Measurements from ENCODE around the gene ABLIM1. TPM values are rescaled to one million over a fixed set of nuclear protein-coding genes. Genes with fewer than 3 reads are reported as not detected.

Gene ABLIM1
- polyA plus RNA-seq, 3 donors: 0.33 to 0.91 (median 0.57) TPM

GRCh38 chr10:114437473-114438292, 220.4 kb downstream of the ABLIM1 start:
- WGBS (ENCODE audit: insufficient coverage): 78% methylated on average over 4 of the region's 9 CpGs
- H3K4me3 Mint-ChIP-seq: no peak overlapping the region
- Histone ChIP-seq H3K79me2 (ENCODE audit: insufficient read depth, low read length) (no peaks in the 10 kb centered on the region), H3K9ac (ENCODE audit: insufficient read depth, low read length, poor library complexity, severe bottlenecking) (no peak overlapping the region), H3K9me3 (replicated peaks in 1 of 2; ENCODE audit: control insufficient read depth in 1 of 2, insufficient read depth in 1 of 2, low read length in 2 of 2) (no peaks in the 10 kb centered on the region), H3K4me1 (ENCODE audit: control insufficient read depth in 1 of 2, insufficient read depth in 2 of 2, low read length in 2 of 2) (no peaks in the 10 kb centered on the region), H2AFZ (ENCODE audit: insufficient read depth, low read depth, low read length, poor library complexity, severe bottlenecking) (no peak overlapping the region), H4K20me1 (ENCODE audit: insufficient read depth, low read length) (no peaks in the 10 kb centered on the region), H3K4me2 (replicated peaks; ENCODE audit: extremely low read depth, low read length, poor library complexity, severe bottlenecking) (no peak overlapping the region), H3K4me3 (replicated peaks in 1 of 3; ENCODE audit: low read depth in 2 of 3, low read length in 3 of 3) (no peak overlapping the region), H3K27ac (ENCODE audit: low read depth in 1 of 2, low read length in 2 of 2) (no peak overlapping the region), H3K36me3 (replicated peaks in 1 of 2; ENCODE audit: control insufficient read depth in 1 of 2, insufficient read depth in 2 of 2, low read length in 2 of 2) (no peaks in the 10 kb centered on the region), H3K27me3 (ENCODE audit: control insufficient read depth in 2 of 2, insufficient read depth in 2 of 2, low read length in 2 of 2) (no peaks in the 10 kb centered on the region)
- intact Hi-C loops (cut with micrococcal nuclease): no loop called here
- H3K36me3 Mint-ChIP-seq: no peaks in the 10 kb centered on the region
- H3K27ac Mint-ChIP-seq: no peak overlapping the region
- peak; percentile 11 for TF ChIP-seq CTCF (IDR thresholded peaks at IDR 0.05)
- H3K27me3 Mint-ChIP-seq (ENCODE audit: low read depth in 3 of 3): peaks cover 0 to 2% (median 0%) of the 10 kb centered on the region in 3 donors
- no peaks in the 10 kb centered on the region for H3K9me3 Mint-ChIP-seq
- peaks cover 4% of the 10 kb centered on the region for H3K4me1 Mint-ChIP-seq
- DNase-seq: no peak

GRCh38 chr10:114436941-114437340, 221.1 kb downstream of the ABLIM1 start:
- Histone ChIP-seq H3K27ac (ENCODE audit: low read depth in 1 of 2, low read length in 2 of 2) (no peak overlapping the region), H3K4me3 (replicated peaks in 1 of 3; ENCODE audit: low read depth in 2 of 3, low read length in 3 of 3) (no peak overlapping the region), H3K9me3 (replicated peaks in 1 of 2; ENCODE audit: control insufficient read depth in 1 of 2, insufficient read depth in 1 of 2, low read length in 2 of 2) (no peaks in the 10 kb centered on the region), H2AFZ (ENCODE audit: insufficient read depth, low read depth, low read length, poor library complexity, severe bottlenecking) (no peak overlapping the region), H4K20me1 (ENCODE audit: insufficient read depth, low read length) (no peaks in the 10 kb centered on the region), H3K4me1 (ENCODE audit: control insufficient read depth in 1 of 2, insufficient read depth in 2 of 2, low read length in 2 of 2) (no peaks in the 10 kb centered on the region), H3K4me2 (replicated peaks; ENCODE audit: extremely low read depth, low read length, poor library complexity, severe bottlenecking) (no peak overlapping the region), H3K79me2 (ENCODE audit: insufficient read depth, low read length) (no peaks in the 10 kb centered on the region), H3K9ac (ENCODE audit: insufficient read depth, low read length, poor library complexity, severe bottlenecking) (no peak overlapping the region), H3K36me3 (replicated peaks in 1 of 2; ENCODE audit: control insufficient read depth in 1 of 2, insufficient read depth in 2 of 2, low read length in 2 of 2) (no peaks in the 10 kb centered on the region), H3K27me3 (ENCODE audit: control insufficient read depth in 2 of 2, insufficient read depth in 2 of 2, low read length in 2 of 2) (no peaks in the 10 kb centered on the region)
- no peak overlapping the region for H3K4me3 Mint-ChIP-seq
- no peak overlapping the region for H3K27ac Mint-ChIP-seq
- no peak for TF ChIP-seq CTCF (IDR thresholded peaks at IDR 0.05)
- H3K9me3 Mint-ChIP-seq: no peaks in the 10 kb centered on the region
- H3K27me3 Mint-ChIP-seq (ENCODE audit: low read depth in 3 of 3): peaks cover 0 to 2% (median 0%) of the 10 kb centered on the region in 3 donors
- WGBS (ENCODE audit: insufficient coverage): 100% methylated on average over 1 of the region's 2 CpGs
- H3K4me1 Mint-ChIP-seq: peaks cover 6% of the 10 kb centered on the region
- no peaks in the 10 kb centered on the region for H3K36me3 Mint-ChIP-seq
- no peak for DNase-seq
- intact Hi-C loops (cut with micrococcal nuclease): no loop called here

Data from CD14-positive monocyte (primary cell).